H1 (cell line): Measurements from ENCODE around the gene SNAI1. TPM values are rescaled to one million over a fixed set of nuclear protein-coding genes. Genes with fewer than 3 reads are reported as not detected.

Source experiments
- CTCF ChIA-PET: fragments of 300-600 bp; sonication (Branson Sonifier 250); formaldehyde crosslinking; loops from one replicate; lab custom pipeline; 2021; ENCODE audit not compliant: partially characterized antibody; lab: Charles Lee
- POLR2A ChIA-PET: fragments of 300-600 bp; sonication (Branson Sonifier 250); formaldehyde crosslinking; loops from one replicate; lab custom pipeline; 2021; ENCODE audit warnings: inconsistent platforms; ENCODE audit not compliant: partially characterized antibody; lab: Charles Lee
- DNase-seq, 2 experiments: peaks; one replicate each; pipeline versions ENCODE4 v3.0.0 to v3.0.0-alpha.2; 2010 to 2022; ENCODE audit warnings: low spot score in 2 of 2, low read depth in 1 of 2, mixed read lengths in 1 of 2
- FAIRE-seq: peaks from 2 replicates; lab custom pipeline; 2011; peaks lifted over from hg19 to GRCh38; lab: Jason Lieb, UNC
- H2AFZ ChIP-seq: 2 replicates; pipeline ENCODE4 v1.8.1; 2012; ENCODE audit warnings: low read length, inconsistent platforms
- H2AK5ac ChIP-seq: 2 replicates; pipeline ENCODE4 v1.6.1; 2013; ENCODE audit warnings: low read depth, low read length
- H2BK120ac ChIP-seq: replicated peaks from 2 replicates; pipeline ENCODE3; 2013; ENCODE audit warnings: low read depth, low read length, inconsistent platforms
- H2BK12ac ChIP-seq: 2 replicates; pipeline ENCODE4 v1.6.1; 2013; ENCODE audit warnings: low read depth, low read length
- H2BK15ac ChIP-seq: 2 replicates; pipeline ENCODE4 v1.6.1; 2013; ENCODE audit warnings: low read length
- H2BK20ac ChIP-seq: 2 replicates; pipeline ENCODE4 v1.6.1; 2013; ENCODE audit warnings: low read length
- H2BK5ac ChIP-seq: 2 replicates; pipeline ENCODE4 v1.6.1; 2013; ENCODE audit warnings: low read depth, low read length
- H3K14ac ChIP-seq: 2 replicates; pipeline ENCODE4 v1.6.1; 2013; ENCODE audit warnings: inconsistent platforms; ENCODE audit not compliant: insufficient read length
- H3K18ac ChIP-seq: 2 replicates; pipeline ENCODE4 v1.6.1; 2013; ENCODE audit warnings: low read length; ENCODE audit errors: extremely low read depth
- H3K23ac ChIP-seq: 2 replicates; pipeline ENCODE4 v1.6.1; 2013; ENCODE audit warnings: inconsistent platforms; ENCODE audit not compliant: insufficient read length
- H3K23me2 ChIP-seq: 2 replicates; pipeline ENCODE4 v1.6.1; 2013; ENCODE audit warnings: low read depth, low read length
- H3K27ac ChIP-seq: 2 replicates; pipeline ENCODE4 v1.6.1; 2011; ENCODE audit warnings: low read depth, low read length, inconsistent platforms
- H3K27me3 ChIP-seq, 4 experiments: replicated peaks in 1 of 4; 1 replicate in 1 of 4; 2 replicates in 3 of 4; pipeline versions ENCODE4 v1.6.1 to v1.8.1; 2011 to 2013; ENCODE audit warnings: low read length in 3 of 4, mild to moderate bottlenecking in 3 of 4, inconsistent platforms in 2 of 4, mixed read lengths in 2 of 4, moderate library complexity in 1 of 4; ENCODE audit not compliant: control insufficient read depth in 3 of 4, insufficient read depth in 3 of 4; ENCODE audit errors: extremely low read depth in 1 of 4
- H3K36me3 ChIP-seq, 4 experiments: 2 replicates each; pipeline versions ENCODE4 v1.6.1 to v1.8.1; 2011 to 2013; ENCODE audit warnings: mild to moderate bottlenecking in 4 of 4, low read length in 3 of 4, moderate library complexity in 2 of 4, control low read depth in 1 of 4, inconsistent platforms in 1 of 4; ENCODE audit not compliant: insufficient read depth in 4 of 4, control insufficient read depth in 2 of 4
- H3K4ac ChIP-seq: replicated peaks from 2 replicates; pipeline ENCODE3; 2013; ENCODE audit warnings: low read length, low read depth, mixed read lengths, inconsistent platforms; ENCODE audit not compliant: insufficient read length
- H3K4me1 ChIP-seq, 4 experiments: replicated peaks in 1 of 4; 1 replicate in 1 of 4; 2 replicates in 3 of 4; pipeline versions ENCODE4 v1.6.1 to v1.8.1; 2011 to 2013; ENCODE audit warnings: low read length in 3 of 4, inconsistent platforms in 2 of 4, mixed read lengths in 1 of 4; ENCODE audit not compliant: insufficient read depth in 4 of 4, control insufficient read depth in 3 of 4
- H3K4me2 ChIP-seq, 2 experiments: 2 replicates each; pipeline versions ENCODE4 v1.6.1 to v1.8.1; 2011 to 2013; ENCODE audit warnings: low read depth in 2 of 2, low read length in 2 of 2, control low read depth in 1 of 2, inconsistent platforms in 1 of 2, mild to moderate bottlenecking in 1 of 2; ENCODE audit not compliant: insufficient read depth in 1 of 2
- H3K4me3 ChIP-seq, 4 experiments: fragments of 200-600, 300-600 bp in 1 of 4; sonication (generic), shearing (Covaris generic), sonication (Bioruptor Twin) in 1 of 4; 2 replicates each; pipeline versions ENCODE4 v1.5.1 to v1.8.1; 2011 to 2016; ENCODE audit warnings: low read length in 4 of 4, low read depth in 3 of 4, control low read depth in 2 of 4, inconsistent platforms in 2 of 4, mild to moderate bottlenecking in 2 of 4, mixed read lengths in 1 of 4, moderate library complexity in 1 of 4; ENCODE audit not compliant: insufficient read depth in 2 of 4; ENCODE audit errors: extremely low read depth in 1 of 4
- H3K56ac ChIP-seq: replicated peaks from 2 replicates; pipeline ENCODE3; 2013; ENCODE audit warnings: low read depth, mild to moderate bottlenecking, mixed read lengths, low read length, inconsistent platforms; ENCODE audit not compliant: insufficient read length
- H3K79me1 ChIP-seq: 2 replicates; pipeline ENCODE4 v1.6.1; 2013; ENCODE audit warnings: low read depth, low read length, control low read depth
- H3K79me2 ChIP-seq, 2 experiments: 2 replicates each; pipeline versions ENCODE4 v1.6.1 to v1.8.1; 2012 to 2013; ENCODE audit warnings: low read length in 2 of 2, mild to moderate bottlenecking in 2 of 2, inconsistent platforms in 1 of 2; ENCODE audit not compliant: insufficient read depth in 2 of 2, control insufficient read depth in 1 of 2
- H3K9ac ChIP-seq, 4 experiments: replicated peaks in 1 of 4; 1 replicate in 1 of 4; 2 replicates in 3 of 4; pipeline versions ENCODE4 v1.6.1 to v1.8.1; 2011 to 2013; ENCODE audit warnings: low read depth in 3 of 4, low read length in 3 of 4, control low read depth in 2 of 4, mild to moderate bottlenecking in 2 of 4, moderate library complexity in 2 of 4, inconsistent platforms in 1 of 4; ENCODE audit errors: extremely low read depth in 1 of 4
- H3K9me3 ChIP-seq, 2 experiments: 2 replicates each; pipeline versions ENCODE4 v1.6.1 to v1.8.1; 2012 to 2013; ENCODE audit warnings: mild to moderate bottlenecking in 2 of 2, moderate library complexity in 2 of 2, control low read depth in 1 of 2, inconsistent platforms in 1 of 2, low read depth in 1 of 2, low read length in 1 of 2, mixed read lengths in 1 of 2; ENCODE audit not compliant: insufficient read depth in 2 of 2
- H4K20me1 ChIP-seq, 2 experiments: replicated peaks in 1 of 2; 2 replicates each; pipeline versions ENCODE3 to v1.8.1; 2011 to 2013; ENCODE audit warnings: inconsistent platforms in 2 of 2, low read length in 2 of 2, mild to moderate bottlenecking in 1 of 2; ENCODE audit not compliant: insufficient read depth in 2 of 2, control insufficient read depth in 1 of 2
- H4K5ac ChIP-seq: 2 replicates; pipeline ENCODE4 v1.6.1; 2013; ENCODE audit warnings: low read length, low read depth, mixed read lengths, inconsistent platforms; ENCODE audit not compliant: insufficient read length
- H4K8ac ChIP-seq: 2 replicates; pipeline ENCODE4 v1.8.0; 2013; ENCODE audit warnings: mild to moderate bottlenecking, moderate library complexity, low read length, inconsistent platforms; ENCODE audit not compliant: insufficient read depth; ENCODE audit errors: extremely low read depth
- H4K91ac ChIP-seq: replicated peaks from 2 replicates; pipeline ENCODE3; 2013; ENCODE audit warnings: low read length, mixed read lengths, inconsistent platforms; ENCODE audit not compliant: insufficient read length
- WGBS, 2 experiments: shearing (Covaris generic) in 1 of 2; methylation state at CpG; one replicate each; pipeline versions ENCODE4 v1.1.6 to v1.1.7; 2013 to 2015; ENCODE audit warnings: low lambda C conversion rate in 2 of 2, mixed read lengths in 2 of 2, inconsistent platforms in 1 of 2, low coverage in 1 of 2, missing lambda C conversion rate in 1 of 2; ENCODE audit not compliant: insufficient replicate concordance in 2 of 2, insufficient coverage in 1 of 2, insufficient read length in 1 of 2; ENCODE audit errors: extremely low coverage in 1 of 2, missing lambda C conversion rate in 1 of 2; 5-methylcytosine and 5-hydroxymethylcytosine counted together
- polyA plus RNA-seq, 7 experiments: library from polyadenylated mRNA; depleted of rRNA in 3 of 7; stranded (reverse) in 5 of 7; unstranded in 2 of 7; fragments of >200 nt in 5 of 7; fragments of 200-250 nt in 2 of 7; gene quantifications; 1 replicate in 5 of 7; 2 replicates in 1 of 7; 4 replicates in 1 of 7; pipeline versions ENCODE4 v1.2.1 to v1.2.3, GENCODE V29; 2011 to 2013; ENCODE audit warnings: missing spikeins in 2 of 7, mixed read lengths in 2 of 7
- total RNA-seq: library from RNA; stranded (reverse); fragmentation: NEBNext Ultra II Directional; extraction: Animal tissue kit (Norgen Biotek cat#: 25700); gene quantifications from 2 replicates; pipeline ENCODE4 v1.2.1, GENCODE V29; 2021

SNAI1 gene
- total and polyA plus RNA-seq, 2 of the 8 experiments (the other 6 are each of a cell fraction or from before 2014, with no cell fraction given), result 6.5 to 8.0 TPM

DNA sequence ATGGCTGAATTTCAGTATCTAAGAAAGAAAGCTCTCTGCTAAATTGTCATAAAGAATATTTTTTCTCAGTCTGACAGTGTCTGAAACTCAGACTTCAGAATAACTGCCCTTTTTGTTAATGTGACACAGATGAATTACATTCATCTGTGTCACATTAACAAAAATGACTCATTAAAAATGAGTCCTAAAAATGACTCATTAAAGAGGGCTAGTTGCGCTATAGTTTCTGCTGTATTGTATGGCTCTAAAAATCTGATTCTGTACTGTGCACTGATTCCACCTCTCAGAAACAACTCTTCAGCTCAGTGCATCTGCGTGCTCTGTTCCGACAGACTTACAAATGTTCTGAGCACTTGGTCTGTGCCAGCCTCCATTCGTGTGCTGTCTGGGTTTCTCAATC, 31.6 kb upstream of the SNAI1 start:
- Histone ChIP-seq H3K4ac (no peak overlapping the region), H3K56ac (no peak overlapping the region), H3K79me1 (peaks cover 2% of the 10 kb centered on the region; the same call in 1 of the 2 replicates), H3K9ac (no peak overlapping the region), H4K5ac (no peak overlapping the region), H2BK120ac (no peak overlapping the region), H3K4me1 (no peaks in the 10 kb centered on the region), H3K27ac (no peak overlapping the region), H4K20me1 (peaks cover 3 to 6% of the 10 kb centered on the region in 2 experiments), H3K23ac (no peak overlapping the region), H3K79me2 (no peaks in the 10 kb centered on the region), H3K27me3 (no peaks in the 10 kb centered on the region), H2BK12ac (no peak overlapping the region), H2BK15ac (no peak overlapping the region), H3K4me2 (no peak overlapping the region), H2BK5ac (no peak overlapping the region), H3K4me3 (no peak overlapping the region), H2AK5ac (no peak overlapping the region), H4K8ac (no peak overlapping the region), H2AFZ (no peak overlapping the region), H3K9me3 (no peaks in the 10 kb centered on the region), H4K91ac (no peak overlapping the region), H3K36me3 (peaks cover 18 to 72% (median 46%) of the 10 kb centered on the region in 4 experiments; a peak in 7 of 8 replicates), H3K18ac (no peak overlapping the region), H3K23me2 (no peaks in the 10 kb centered on the region; the same call in 1 of the 2 replicates), H2BK20ac (no peak overlapping the region), H3K14ac (no peak overlapping the region)
- CTCF ChIA-PET, result interaction anchor here (0.9 to 4.3 kb wide), 3 partner anchors 13 to 133 kb away, joined by 3 to 19 read pairs (median 6); no protein-coding TSS in a partner anchor
- DNase-seq (no peak), FAIRE-seq (no peak)
- POLR2A ChIA-PET, result interaction anchor here (1.1 to 1.4 kb wide), 2 partner anchors 15 to 125 kb away, joined by 3 to 5 read pairs; partner anchors contain the start of gene RNF114
- WGBS, 2 experiments, result 95% methylated on average over 4 of the region's 4 CpGs; no CpG with 5 or more reads in 1 of the 2 experiments
